Bronchial smooth muscle cell (primary cell): Measurements from ENCODE around the gene IRAK1BP1. TPM values are rescaled to one million over a fixed set of nuclear protein-coding genes. Genes with fewer than 3 reads are reported as not detected.

Experiments used
- total RNA-seq: library from RNA; depleted of rRNA; stranded (reverse); fragments of >200 nt; gene quantifications from 2 replicates; pipeline ENCODE4 v1.2.1, GENCODE V29; 2014

The IRAK1BP1 gene, protein sequence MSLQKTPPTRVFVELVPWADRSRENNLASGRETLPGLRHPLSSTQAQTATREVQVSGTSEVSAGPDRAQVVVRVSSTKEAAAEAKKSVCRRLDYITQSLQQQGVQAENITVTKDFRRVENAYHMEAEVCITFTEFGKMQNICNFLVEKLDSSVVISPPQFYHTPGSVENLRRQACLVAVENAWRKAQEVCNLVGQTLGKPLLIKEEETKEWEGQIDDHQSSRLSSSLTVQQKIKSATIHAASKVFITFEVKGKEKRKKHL
- total RNA-seq = 3.0 and 3.3 TPM in 2 replicates

DNA sequence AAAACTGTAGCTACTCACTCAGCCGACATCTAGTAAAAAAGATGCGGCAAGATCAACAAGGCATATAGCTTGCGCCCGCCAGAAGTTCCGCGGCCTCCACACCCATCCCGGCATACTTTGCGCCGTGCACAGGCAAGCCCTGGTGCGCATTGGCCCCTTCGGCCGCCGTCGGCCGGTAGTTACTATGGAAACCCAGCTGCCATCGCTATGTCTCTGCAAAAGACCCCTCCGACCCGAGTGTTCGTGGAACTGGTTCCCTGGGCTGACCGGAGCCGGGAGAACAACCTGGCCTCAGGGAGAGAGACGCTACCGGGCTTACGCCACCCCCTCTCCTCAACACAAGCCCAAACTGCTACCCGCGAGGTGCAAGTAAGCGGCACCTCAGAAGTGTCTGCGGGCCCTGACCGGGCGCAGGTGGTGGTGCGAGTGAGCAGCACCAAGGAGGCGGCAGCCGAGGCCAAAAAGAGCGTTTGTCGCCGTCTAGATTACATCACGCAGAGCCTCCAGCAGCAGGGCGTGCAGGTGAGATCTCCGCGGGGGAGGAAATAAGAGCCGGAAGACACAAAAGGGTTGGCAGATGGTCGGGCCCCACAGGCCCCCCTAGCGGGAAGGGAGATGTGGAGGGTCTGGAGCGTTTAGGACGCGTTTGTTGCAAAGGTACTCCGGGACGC lies at the start of gene IRAK1BP1:
Gene IRAK1BP1, plus strand, starts transcription at position 182 of the 671 bp plus-strand sequence. Its CDS starts 26 bp downstream, at position 208.

Other genes starting within 250 kb of the IRAK1BP1 start
- 15.6 and 18.4 TPM in 2 replicates for gene PHIP, start 210.7 kb downstream of the IRAK1BP1 start, total RNA-seq